LNCAP (cell line): ENCODE results near the gene ZNF324B.

Experiments
- CTCF ChIP-seq: fragments of 450-650 bp; IDR thresholded peaks from 2 replicates; pipeline ENCODE4 v1.5.1; 2017; ENCODE audit warnings: mild to moderate bottlenecking

Gene ZNF324B

DNA sequence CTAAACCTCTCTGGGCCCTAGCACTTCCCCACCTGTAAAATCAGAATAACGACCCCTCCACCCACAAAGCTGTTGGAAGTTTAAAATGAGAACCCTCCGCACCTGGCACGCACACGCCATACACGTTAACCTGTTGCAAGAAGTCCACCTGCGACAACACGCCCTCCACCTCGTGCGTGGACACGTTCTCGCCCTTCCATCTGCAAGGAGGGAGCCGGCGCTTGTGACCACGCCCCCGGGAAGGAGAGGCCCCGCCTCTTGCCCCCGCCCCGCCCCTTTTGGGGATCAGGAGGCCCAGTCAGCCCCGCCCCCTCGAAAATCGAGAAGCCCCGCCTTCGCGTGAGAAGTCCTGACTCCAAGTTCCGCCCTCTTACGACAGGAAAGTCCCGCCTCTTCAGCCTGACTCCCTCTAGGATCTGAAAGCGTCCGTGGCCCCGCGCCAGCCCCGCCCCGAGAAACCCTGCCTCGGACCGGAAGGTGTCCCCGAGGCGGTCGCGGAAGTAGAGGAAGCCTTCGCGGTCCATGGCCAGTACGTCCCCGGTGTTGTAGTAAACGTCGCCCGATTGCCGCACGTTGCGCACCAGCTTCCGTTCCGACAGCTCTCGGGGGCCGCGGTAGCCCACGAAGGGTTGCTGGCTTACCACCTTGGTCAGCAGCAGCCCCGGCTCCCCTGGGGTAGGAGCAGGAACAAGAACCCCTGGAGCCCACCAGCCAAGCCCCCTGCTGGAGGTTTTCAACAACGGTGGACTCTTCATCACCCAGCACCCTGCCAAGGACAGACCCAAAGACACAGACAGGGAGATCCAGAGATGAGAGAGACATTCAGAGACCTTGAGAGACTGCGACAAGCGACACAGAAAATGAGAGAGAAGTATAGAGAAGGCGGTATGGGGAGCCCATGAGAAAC, 47.9 kb downstream of the ZNF324B start:
- TF ChIP-seq CTCF, result no peak

GRCh38 chr19:58500242-58500641, 48.8 kb downstream of the ZNF324B start:
- no peak for TF ChIP-seq CTCF
